ENCODE measurements around the gene MEGF11.
A peak's percentile ranks its signal among the peaks of the same experiment; 100 is the strongest.

The MEGF11 gene

GRCh38 chr15:66294157-66294931 lies 40.8 kb upstream of the MEGF11 start (continued):
- TF ChIP-seq ZNF692 (tag by site-specific recombination; IDR thresholded peaks at IDR 0.05) (peak; percentile 62), SCRT2 (tag by site-specific recombination; IDR thresholded peaks at IDR 0.05) (peak; percentile 98), ZBTB26 (tag by site-specific recombination; optimal IDR thresholded peaks at IDR 0.05) (peak; percentile 26), BCL6B (tag by site-specific recombination; IDR thresholded peaks at IDR 0.05) (no peak), ZEB2 (tag by site-specific recombination; IDR thresholded peaks at IDR 0.05) (peak; percentile 30; the same call in 1 of the 2 replicates), GLIS2 (tag by site-specific recombination; IDR thresholded peaks at IDR 0.05) (peak; percentile 75; the same call in 1 of the 2 replicates), ZXDB (tag by site-specific recombination; IDR thresholded peaks at IDR 0.05) (peak; percentile 75), ZNF155 (tag by site-specific recombination; IDR thresholded peaks at IDR 0.05) (no peak), ZNF341 (tag by site-specific recombination; IDR thresholded peaks at IDR 0.05; ENCODE audit: low read depth) (peak; percentile 9; the same call in 1 of the 2 replicates), SCRT1 (tag by site-specific recombination; IDR thresholded peaks at IDR 0.05; ENCODE audit: borderline replicate concordance) (peak; percentile 93), ZNF530 (tag by site-specific recombination; IDR thresholded peaks at IDR 0.05; ENCODE audit: low read depth) (no peak), ZNF350 (tag by site-specific recombination; IDR thresholded peaks at IDR 0.05) (no peak), TSHZ1 (tag by site-specific recombination; IDR thresholded peaks at IDR 0.05; ENCODE audit: borderline replicate concordance) (peak; percentile 26; the same call in 1 of the 2 replicates), ZNF561 (tag by site-specific recombination; IDR thresholded peaks at IDR 0.05; ENCODE audit: borderline replicate concordance) (0 out of 2 replicates have a peak, but pooled peaks have one; percentile 23), ZNF585B (tag by site-specific recombination; IDR thresholded peaks at IDR 0.05) (no peak), SP7 (tag by site-specific recombination; IDR thresholded peaks at IDR 0.05) (peak; percentile 76), ZNF133 (tag by site-specific recombination; IDR thresholded peaks at IDR 0.05) (no peak), GLIS1 (tag by site-specific recombination; IDR thresholded peaks at IDR 0.05) (peak; percentile 14), ZBTB17 (tag by site-specific recombination; IDR thresholded peaks at IDR 0.05) (peak; percentile 88), ZNF513 (tag by site-specific recombination; IDR thresholded peaks at IDR 0.05) (no peak), KLF16 (tag by site-specific recombination; IDR thresholded peaks at IDR 0.05) (no peak), ZNF48 (tag by site-specific recombination; IDR thresholded peaks at IDR 0.05) (no peak), ZNF510 (tag by site-specific recombination; IDR thresholded peaks at IDR 0.05; ENCODE audit: insufficient replicate concordance) (no peak), ZBTB8A (tag by site-specific recombination; IDR thresholded peaks at IDR 0.05) (peak; percentile 35; the same call in 1 of the 2 replicates), ZNF24 (tag by site-specific recombination; IDR thresholded peaks at IDR 0.05) (no peak), ZNF112 (tag by site-specific recombination; IDR thresholded peaks at IDR 0.05) (no peak), OSR2 (tag by site-specific recombination; IDR thresholded peaks at IDR 0.05) (no peak), ZNF747 (tag by site-specific recombination; IDR thresholded peaks at IDR 0.05) (no peak), ZNF501 (tag by site-specific recombination; IDR thresholded peaks at IDR 0.05) (peak; percentile 19; the same call in 1 of the 2 replicates)
